Activated CD4-positive, alpha-beta T cell treated with anti-CD3 and anti-CD28 coated beads for 1 hour (primary cell): ENCODE results near the gene ECE1.

Source experiments
- DNase-seq: peaks from one replicate; pipeline ENCODE4 v3.0.0-alpha.2; 2020

Gene ECE1

GRCh38 chr1:21307663-21308305, 17.5 kb upstream of the ECE1 start:
- DNase-seq = no peak

- DNase-seq = no peak
Observed at GRCh38 chr1:21307210-21307609, 16.9 kb upstream of the ECE1 start.

- DNase-seq = no peak
Observed at GRCh38 chr1:21305900-21306189, 15.6 kb upstream of the ECE1 start.

- DNase-seq = no peak
Observed at GRCh38 chr1:21305155-21305899, 15.1 kb upstream of the ECE1 start.

GRCh38 chr1:21304488-21304887, 14.2 kb upstream of the ECE1 start:
- DNase-seq = no peak

GRCh38 chr1:21302747-21303715, 12.8 kb upstream of the ECE1 start:
- no peak for DNase-seq

- no peak for DNase-seq
Observed at GRCh38 chr1:21301794-21302440, 11.7 kb upstream of the ECE1 start.

- DNase-seq = no peak
Observed at GRCh38 chr1:21300774-21301173, 10.5 kb upstream of the ECE1 start.

- no peak for DNase-seq
Observed at GRCh38 chr1:21299780-21300395, 9.6 kb upstream of the ECE1 start.

GRCh38 chr1:21298981-21299391, 8.7 kb upstream of the ECE1 start:
- DNase-seq = no peak

- DNase-seq = no peak
Observed at GRCh38 chr1:21297975-21298374, 7.7 kb upstream of the ECE1 start.

GRCh38 chr1:21296509-21297354, 6.5 kb upstream of the ECE1 start:
- no peak for DNase-seq

GRCh38 chr1:21295545-21295944, 5.3 kb upstream of the ECE1 start:
- DNase-seq = no peak

GRCh38 chr1:21295002-21295401, 4.7 kb upstream of the ECE1 start:
- DNase-seq = peak; percentile 22

- DNase-seq = peak; percentile 82
Observed at GRCh38 chr1:21294266-21294989, 4.2 kb upstream of the ECE1 start.

- peak; percentile 53 for DNase-seq
Observed at GRCh38 chr1:21293537-21294265, 3.4 kb upstream of the ECE1 start.

- DNase-seq = peak; percentile 42
Observed at GRCh38 chr1:21292984-21293536, 2.8 kb upstream of the ECE1 start.

- DNase-seq = no peak
Observed at GRCh38 chr1:21292503-21292983, 2.3 kb upstream of the ECE1 start.

GRCh38 chr1:21291964-21292363, 1.7 kb upstream of the ECE1 start:
- no peak for DNase-seq

GRCh38 chr1:21291184-21291583, 921 bp upstream of the ECE1 start:
- DNase-seq = no peak
